Activated T-cell treated with anti-CD3 and anti-CD28 coated beads, Interleukin-2, amount 50 U/mL, for 24 hours (primary cell): ENCODE results near the gene ZP3.
A peak's percentile ranks its signal among the peaks of the same experiment; 100 is the strongest.
"Not testable (repeated sequence)": the region's sequence is repeated elsewhere in the genome, so short reads cannot be mapped to it uniquely, and the experiment has no call there.

Experiments
- DNase-seq: peaks from one replicate; pipeline ENCODE4 v3.0.0-alpha.2; 2020
- H3K27ac Mint-ChIP-seq: 2 replicates; pipeline ENCODE4 v1.8.0; 2020; ENCODE audit warnings: mild to moderate bottlenecking, mixed read lengths
- H3K27me3 Mint-ChIP-seq: 2 replicates; pipeline ENCODE4 v1.8.0; 2020; ENCODE audit warnings: mixed read lengths
- H3K36me3 Mint-ChIP-seq: 2 replicates; pipeline ENCODE4 v1.8.0; 2020; ENCODE audit warnings: low read depth, mixed read lengths
- H3K4me1 Mint-ChIP-seq: 2 replicates; pipeline ENCODE4 v1.8.0; 2020; ENCODE audit warnings: low read depth, mixed read lengths
- H3K4me3 Mint-ChIP-seq: 2 replicates; pipeline ENCODE4 v1.8.0; 2020; ENCODE audit warnings: mild to moderate bottlenecking, moderate library complexity, mixed read lengths
- H3K9me3 Mint-ChIP-seq: 2 replicates; pipeline ENCODE4 v1.8.0; 2020; ENCODE audit warnings: mixed read lengths

The ZP3 gene

GRCh38 chr7:76423666-76424412, 911 bp upstream of the ZP3 start:
- no peak overlapping the region for H3K27ac Mint-ChIP-seq

GRCh38 chr7:76425156-76425555, 406 bp downstream of the ZP3 start:
- DNase-seq = no peak
- Mint-ChIP-seq H3K27ac (no peak overlapping the region), H3K4me1 (peaks cover 9% of the 10 kb centered on the region), H3K27me3 (no peaks in the 10 kb centered on the region), H3K9me3 (no peaks in the 10 kb centered on the region), H3K4me3 (no peak overlapping the region), H3K36me3 (no peaks in the 10 kb centered on the region)

More at GRCh38 chr7:76423666-76424412, 911 bp upstream of the ZP3 start:
- DNase-seq = no peak
- no peaks in the 10 kb centered on the region for H3K36me3 Mint-ChIP-seq
- no peaks in the 10 kb centered on the region for H3K27me3 Mint-ChIP-seq
- no peak overlapping the region for H3K4me3 Mint-ChIP-seq
- H3K4me1 Mint-ChIP-seq = peaks cover 8% of the 10 kb centered on the region
- no peaks in the 10 kb centered on the region for H3K9me3 Mint-ChIP-seq

DNA sequence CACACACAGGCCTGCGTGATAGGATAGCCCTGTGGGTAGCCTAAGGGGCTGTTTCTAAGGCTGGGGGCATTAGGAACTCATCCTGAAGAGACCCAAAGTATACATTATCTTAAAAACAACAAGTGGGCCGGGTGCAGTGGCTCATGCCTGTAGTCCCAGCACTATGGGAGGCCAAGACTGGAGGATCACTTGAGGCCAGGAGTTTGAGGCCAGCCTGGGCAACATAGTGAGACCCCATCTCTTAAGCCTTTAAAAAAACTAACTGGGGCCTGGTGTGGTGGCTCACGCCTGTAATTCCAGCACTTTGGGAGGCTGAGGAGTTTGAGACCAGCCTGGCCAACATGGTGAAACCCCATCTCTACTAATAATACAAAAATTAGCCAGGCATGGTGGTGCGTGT, 808 bp downstream of the ZP3 start:
- H3K27ac Mint-ChIP-seq, H3K9me3 Mint-ChIP-seq, DNase-seq, H3K36me3 Mint-ChIP-seq, H3K27me3 Mint-ChIP-seq, H3K4me3 Mint-ChIP-seq, H3K4me1 Mint-ChIP-seq: not testable (repeated sequence)

- DNase-seq = no peak
- Mint-ChIP-seq H3K4me3 (no peak overlapping the region), H3K36me3 (no peaks in the 10 kb centered on the region), H3K27ac (no peak overlapping the region), H3K9me3 (no peaks in the 10 kb centered on the region), H3K27me3 (no peaks in the 10 kb centered on the region), H3K4me1 (peaks cover 9% of the 10 kb centered on the region)
Measured at GRCh38 chr7:76426246-76426645, 1.5 kb downstream of the ZP3 start.

- H3K36me3 Mint-ChIP-seq = no peaks in the 10 kb centered on the region
- no peak for DNase-seq
- no peak overlapping the region for H3K4me3 Mint-ChIP-seq
- peaks cover 9% of the 10 kb centered on the region for H3K4me1 Mint-ChIP-seq
- no peaks in the 10 kb centered on the region for H3K9me3 Mint-ChIP-seq
- H3K27me3 Mint-ChIP-seq = no peaks in the 10 kb centered on the region
- H3K27ac Mint-ChIP-seq = no peak overlapping the region
Measured at GRCh38 chr7:76427635-76428034, 2.9 kb downstream of the ZP3 start.

DNA sequence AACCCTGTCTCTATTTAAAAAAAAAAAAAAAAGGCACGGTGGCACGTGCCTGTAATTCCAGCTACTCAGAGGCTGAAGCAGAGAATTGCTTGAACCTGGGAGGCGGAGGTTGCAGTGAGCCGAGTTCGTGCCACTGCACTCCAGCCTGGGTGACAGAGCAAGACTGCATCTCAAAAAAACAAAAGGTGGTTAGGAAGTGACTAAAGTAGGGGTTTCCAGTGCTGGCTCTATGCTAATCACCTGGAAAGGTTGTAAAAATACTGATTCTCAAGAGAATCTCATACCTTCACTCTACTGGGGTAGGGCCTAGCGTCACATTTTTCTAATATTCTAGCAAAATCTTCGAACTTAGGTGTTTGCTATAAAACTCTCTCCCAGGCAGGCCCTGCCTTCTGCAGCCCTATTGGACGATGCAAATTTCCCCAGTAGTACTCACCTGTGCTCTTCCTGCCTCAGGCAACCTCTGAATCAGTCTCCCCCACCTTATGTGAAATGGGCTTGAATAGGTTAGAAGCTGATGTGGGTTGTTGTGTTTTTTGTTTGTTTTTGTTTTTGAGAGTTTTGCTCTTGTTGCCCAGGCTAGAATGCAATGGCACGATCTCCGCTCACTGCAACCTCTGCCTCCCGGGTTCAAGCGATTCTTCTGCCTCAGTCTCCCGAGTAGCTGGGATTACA, 3.5 kb downstream of the ZP3 start:
- Mint-ChIP-seq H3K27ac (peak overlapping the region; percentile 55), H3K4me3 (no peak overlapping the region), H3K4me1 (peaks cover 9% of the 10 kb centered on the region), H3K9me3 (no peaks in the 10 kb centered on the region), H3K27me3 (no peaks in the 10 kb centered on the region), H3K36me3 (no peaks in the 10 kb centered on the region)
- no peak for DNase-seq

- Mint-ChIP-seq H3K36me3 (no peaks in the 10 kb centered on the region), H3K4me1 (peaks cover 9% of the 10 kb centered on the region), H3K9me3 (no peaks in the 10 kb centered on the region), H3K27me3 (no peaks in the 10 kb centered on the region), H3K27ac (no peak overlapping the region), H3K4me3 (no peak overlapping the region)
- no peak for DNase-seq
Measured at GRCh38 chr7:76428868-76429805, 4.4 kb downstream of the ZP3 start.

GRCh38 chr7:76430211-76430610, 5.5 kb downstream of the ZP3 start:
- no peak overlapping the region for H3K4me3 Mint-ChIP-seq
- H3K36me3 Mint-ChIP-seq = peaks cover 3% of the 10 kb centered on the region
- H3K27me3 Mint-ChIP-seq = no peaks in the 10 kb centered on the region
- no peak for DNase-seq
- no peaks in the 10 kb centered on the region for H3K9me3 Mint-ChIP-seq
- no peak overlapping the region for H3K27ac Mint-ChIP-seq
- H3K4me1 Mint-ChIP-seq = peaks cover 4% of the 10 kb centered on the region

DNA sequence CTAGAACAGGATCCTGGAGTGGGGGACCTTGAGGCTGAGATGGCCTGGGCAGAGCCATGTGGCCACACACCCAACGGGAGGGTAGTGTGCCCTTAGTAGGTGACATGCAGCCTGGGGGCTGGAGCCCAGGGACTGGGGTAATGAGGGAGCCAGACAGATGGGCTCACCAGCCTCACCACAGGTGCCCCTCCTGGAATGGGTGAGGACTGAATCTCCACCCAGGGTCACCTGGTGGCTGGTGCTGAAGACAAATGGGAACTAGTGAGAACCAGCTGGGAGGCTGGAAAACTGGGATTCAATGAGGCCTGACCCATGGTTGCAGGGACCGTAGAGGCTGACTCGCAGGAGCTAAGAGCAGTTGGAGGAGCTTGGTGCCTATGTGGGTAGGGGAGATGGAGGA, 6.1 kb downstream of the ZP3 start:
- H3K27ac Mint-ChIP-seq = no peak overlapping the region
- peaks cover 3% of the 10 kb centered on the region for H3K36me3 Mint-ChIP-seq
- peaks cover 4% of the 10 kb centered on the region for H3K4me1 Mint-ChIP-seq
- no peak for DNase-seq
- H3K27me3 Mint-ChIP-seq = no peaks in the 10 kb centered on the region
- no peaks in the 10 kb centered on the region for H3K9me3 Mint-ChIP-seq
- H3K4me3 Mint-ChIP-seq = no peak overlapping the region

DNA sequence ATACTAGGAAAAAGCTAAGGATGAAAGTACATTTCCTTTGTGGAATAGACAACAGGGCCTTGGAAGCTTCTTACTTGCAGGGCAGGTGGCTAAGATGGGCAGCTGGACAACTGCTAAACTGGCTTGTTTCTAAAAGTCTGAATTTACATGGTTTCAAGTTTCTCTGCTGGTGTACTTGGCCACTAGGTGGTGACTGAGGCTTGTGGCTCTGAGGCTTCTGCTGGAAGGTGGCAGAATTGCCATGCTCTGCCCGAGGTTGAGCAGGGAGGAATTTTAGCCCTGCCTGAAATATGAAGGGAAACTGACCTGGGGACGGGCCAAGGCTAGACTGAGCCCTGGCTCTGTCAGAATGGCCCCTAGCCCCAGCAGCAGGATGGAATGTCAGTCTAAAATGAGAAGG, 13.1 kb downstream of the ZP3 start:
- not testable (repeated sequence) for H3K4me3 Mint-ChIP-seq, H3K36me3 Mint-ChIP-seq, H3K4me1 Mint-ChIP-seq, H3K27me3 Mint-ChIP-seq, H3K9me3 Mint-ChIP-seq, H3K27ac Mint-ChIP-seq
- peak; percentile 56 for DNase-seq

- DNase-seq, H3K36me3 Mint-ChIP-seq, H3K27ac Mint-ChIP-seq, H3K27me3 Mint-ChIP-seq, H3K4me3 Mint-ChIP-seq, H3K9me3 Mint-ChIP-seq, H3K4me1 Mint-ChIP-seq: not testable (repeated sequence)
Measured at GRCh38 chr7:76439120-76439888, 14.6 kb downstream of the ZP3 start.

- H3K36me3 Mint-ChIP-seq, H3K27ac Mint-ChIP-seq, H3K4me3 Mint-ChIP-seq, H3K27me3 Mint-ChIP-seq, DNase-seq, H3K4me1 Mint-ChIP-seq, H3K9me3 Mint-ChIP-seq: not testable (repeated sequence)
Measured at GRCh38 chr7:76440404-76440803, 15.7 kb downstream of the ZP3 start.

DNA sequence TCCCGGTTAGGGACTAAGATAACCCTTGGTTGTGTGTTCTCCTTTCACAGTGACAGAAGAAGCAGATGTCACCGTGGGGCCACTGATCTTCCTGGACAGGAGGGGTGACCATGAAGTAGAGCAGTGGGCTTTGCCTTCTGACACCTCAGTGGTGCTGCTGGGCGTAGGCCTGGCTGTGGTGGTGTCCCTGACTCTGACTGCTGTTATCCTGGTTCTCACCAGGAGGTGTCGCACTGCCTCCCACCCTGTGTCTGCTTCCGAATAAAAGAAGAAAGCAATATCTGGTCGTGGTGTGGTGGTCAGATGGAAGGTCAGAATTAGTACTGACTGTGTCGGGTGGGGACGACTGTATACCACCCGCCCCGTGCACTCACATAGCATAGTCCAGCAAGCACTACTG, 17.0 kb downstream of the ZP3 start:
- H3K27ac Mint-ChIP-seq, H3K4me3 Mint-ChIP-seq, DNase-seq, H3K36me3 Mint-ChIP-seq, H3K27me3 Mint-ChIP-seq, H3K9me3 Mint-ChIP-seq: not testable (repeated sequence)
- H3K4me1 Mint-ChIP-seq = peaks cover 12% of the 10 kb centered on the region
